Fibroblast of lung (primary cell): ENCODE results near the gene TMEM106C. TPM values are rescaled to one million over a fixed set of nuclear protein-coding genes. Genes with fewer than 3 reads are reported as not detected.

Experiments
- DNase-seq, 2 donors: peaks; one replicate each; pipeline versions ENCODE4 v3.0.0 to v3.0.0-alpha.2; 2010; ENCODE audit warnings: low read depth in 2 of 2
- H2AFZ ChIP-seq: 2 replicates; pipeline ENCODE4 v1.5.1; 2012; ENCODE audit warnings: low read length, control low read depth, inconsistent platforms
- H3K27ac ChIP-seq: 2 replicates; pipeline ENCODE4 v1.5.1; 2011; ENCODE audit warnings: low read length, control low read depth; ENCODE audit not compliant: insufficient read depth
- H3K27me3 ChIP-seq: 2 replicates; pipeline ENCODE4 v1.5.1; 2011; ENCODE audit warnings: mild to moderate bottlenecking, low read length; ENCODE audit not compliant: control insufficient read depth, insufficient read depth
- H3K36me3 ChIP-seq: 2 replicates; pipeline ENCODE4 v1.5.1; 2011; ENCODE audit warnings: low read length; ENCODE audit not compliant: control insufficient read depth, insufficient read depth
- H3K4me1 ChIP-seq: 2 replicates; pipeline ENCODE4 v1.5.1; 2011; ENCODE audit warnings: low read length; ENCODE audit not compliant: control insufficient read depth, insufficient read depth; ENCODE audit errors: extremely low read depth
- H3K4me2 ChIP-seq: 2 replicates; pipeline ENCODE4 v1.5.1; 2011; ENCODE audit warnings: low read length, control low read depth; ENCODE audit not compliant: insufficient read depth; ENCODE audit errors: extremely low read depth
- H3K4me3 ChIP-seq, 4 experiments: fragments of 200-600 bp in 1 of 4; sonication (generic) in 1 of 4; replicated peaks in 1 of 4; 2 replicates each; pipeline ENCODE4 v1.5.1; 2011 to 2016; ENCODE audit warnings: low read length in 4 of 4, low read depth in 3 of 4, mild to moderate bottlenecking in 3 of 4, control low read depth in 2 of 4, inconsistent platforms in 1 of 4, mixed read lengths in 1 of 4; ENCODE audit not compliant: insufficient read depth in 1 of 4; ENCODE audit errors: control extremely low read depth in 1 of 4
- H3K79me2 ChIP-seq: 2 replicates; pipeline ENCODE4 v1.5.1; 2012; ENCODE audit warnings: mild to moderate bottlenecking, low read length, inconsistent platforms; ENCODE audit not compliant: control insufficient read depth, insufficient read depth
- H3K9ac ChIP-seq: 2 replicates; pipeline ENCODE4 v1.5.1; 2011; ENCODE audit warnings: mild to moderate bottlenecking, low read length, control low read depth; ENCODE audit not compliant: insufficient read depth
- H3K9me3 ChIP-seq: 2 replicates; pipeline ENCODE4 v1.5.1; 2012; ENCODE audit warnings: low read depth, low read length; ENCODE audit not compliant: control insufficient read depth, insufficient read depth
- H4K20me1 ChIP-seq: 2 replicates; pipeline ENCODE4 v1.5.1; 2011; ENCODE audit warnings: low read length; ENCODE audit not compliant: control insufficient read depth, insufficient read depth; ENCODE audit errors: extremely low read depth
- CTCF ChIP-seq, 2 donors: IDR thresholded peaks in 1 of 2; conservative IDR thresholded peaks in 1 of 2; 1 replicate in 1 of 2; 2 replicates in 1 of 2; pipeline ENCODE4 v1.5.1; 2011 to 2012; ENCODE audit warnings: low read length in 2 of 2, control low read depth in 1 of 2, inconsistent platforms in 1 of 2, low read depth in 1 of 2, mild to moderate bottlenecking in 1 of 2
- EZH2 ChIP-seq: IDR thresholded peaks from 2 replicates; pipeline ENCODE4 v1.5.1; 2012; ENCODE audit warnings: low read length, control low read depth, mild to moderate bottlenecking; ENCODE audit errors: missing control alignments
- polyA plus RNA-seq, 2 donors: library from polyadenylated mRNA; depleted of rRNA in 1 of 2; stranded (reverse) in 1 of 2; unstranded in 1 of 2; fragments of >200 nt; gene quantifications; 2 replicates each; pipeline ENCODE4 v1.2.1, GENCODE V29; 2011 to 2012; ENCODE audit warnings: missing spikeins in 1 of 2
- total RNA-seq: library from RNA; depleted of rRNA; stranded (reverse); fragments of >200 nt; gene quantifications from 2 replicates; pipeline ENCODE4 v1.2.1, GENCODE V29; 2014

The TMEM106C gene
- total and polyA plus RNA-seq, 2 donors (not counting 1 experiment from before 2014, with no cell fraction given) = 85.0 to 91.7 TPM

- no peaks in the 10 kb centered on the region for H3K79me2 ChIP-seq
- TF ChIP-seq CTCF (conservative IDR thresholded peaks at IDR 0.05 in 1 of 2, IDR thresholded peaks at IDR 0.05 in 1 of 2; ENCODE audit: low read depth in 1 of 2, low read length in 2 of 2) (no peak), EZH2 (no peak)
- no peak overlapping the region for H3K27ac ChIP-seq
- H3K36me3 ChIP-seq = no peaks in the 10 kb centered on the region
- H3K27me3 ChIP-seq = peaks cover 46% of the 10 kb centered on the region
- H3K9ac ChIP-seq = no peak overlapping the region
- no peak for DNase-seq
- no peaks in the 10 kb centered on the region for H3K9me3 ChIP-seq
- no peaks in the 10 kb centered on the region for H4K20me1 ChIP-seq
- no peak overlapping the region for H3K4me3 ChIP-seq
- no peaks in the 10 kb centered on the region for H3K4me1 ChIP-seq
- no peak overlapping the region for H2AFZ ChIP-seq
- no peak overlapping the region for H3K4me2 ChIP-seq
Measured at GRCh38 chr12:47927346-47927745, 36.0 kb upstream of the TMEM106C start.

DNA sequence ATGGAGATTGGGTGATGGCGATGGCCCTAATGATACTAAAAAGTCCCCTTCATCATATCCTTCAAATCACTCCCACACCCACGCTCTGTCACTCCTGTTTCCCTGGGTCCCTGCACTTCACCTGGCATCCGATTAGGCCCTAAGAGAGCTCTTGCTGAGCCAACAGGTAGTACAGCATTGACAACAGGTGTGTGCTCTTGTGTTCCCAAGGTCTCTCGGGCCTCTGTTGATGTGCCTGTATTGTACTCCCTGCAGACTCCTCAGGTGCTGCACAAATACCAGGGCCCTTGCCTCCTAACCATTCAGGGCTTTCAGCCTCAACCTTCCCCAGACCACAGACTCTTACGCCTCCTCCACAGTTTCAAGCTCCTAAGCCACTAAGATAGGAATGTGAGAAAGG is 32.8 kb upstream of the TMEM106C start:
- H3K27ac ChIP-seq = no peak overlapping the region
- H3K36me3 ChIP-seq = no peaks in the 10 kb centered on the region
- TF ChIP-seq EZH2 (no peak), CTCF (conservative IDR thresholded peaks at IDR 0.05 in 1 of 2, IDR thresholded peaks at IDR 0.05 in 1 of 2; ENCODE audit: low read depth in 1 of 2, low read length in 2 of 2) (no peak)
- no peak overlapping the region for H2AFZ ChIP-seq
- no peak for DNase-seq
- H3K4me3 ChIP-seq = no peak overlapping the region
- H3K27me3 ChIP-seq = peaks cover 41% of the 10 kb centered on the region
- H4K20me1 ChIP-seq = no peaks in the 10 kb centered on the region
- H3K9me3 ChIP-seq = no peaks in the 10 kb centered on the region
- H3K9ac ChIP-seq = no peak overlapping the region
- H3K4me1 ChIP-seq = peaks cover 9% of the 10 kb centered on the region
- H3K79me2 ChIP-seq = no peaks in the 10 kb centered on the region
- H3K4me2 ChIP-seq = no peak overlapping the region

GRCh38 chr12:47931187-47931586 is 32.2 kb upstream of the TMEM106C start:
- Histone ChIP-seq H3K27ac (no peak overlapping the region), H3K79me2 (no peaks in the 10 kb centered on the region), H3K4me1 (peaks cover 9% of the 10 kb centered on the region), H4K20me1 (no peaks in the 10 kb centered on the region), H3K9me3 (no peaks in the 10 kb centered on the region), H3K36me3 (no peaks in the 10 kb centered on the region), H2AFZ (no peak overlapping the region), H3K4me3 (no peak overlapping the region), H3K9ac (no peak overlapping the region), H3K27me3 (peaks cover 36% of the 10 kb centered on the region), H3K4me2 (no peak overlapping the region)
- DNase-seq = no peak
- no peak for TF ChIP-seq EZH2
- no peak for TF ChIP-seq CTCF (conservative IDR thresholded peaks at IDR 0.05 in 1 of 2, IDR thresholded peaks at IDR 0.05 in 1 of 2; ENCODE audit: low read depth in 1 of 2, low read length in 2 of 2)
